ENCODE measurements around the gene ARSB. TPM values are rescaled to one million over a fixed set of nuclear protein-coding genes. Genes with fewer than 3 reads are reported as not detected.

The ARSB gene
- total and polyA plus RNA-seq, 2 experiments from 2014 or later: 30.1 to 43.7 TPM

- H3F3A ChIP-seq (ENCODE audit: insufficient read depth): peaks cover 17% of the 10 kb centered on the region
- H3K4me3 ChIP-seq: no peak overlapping the region
- H3K27me3 ChIP-seq (replicated peaks; ENCODE audit: insufficient read depth): no peaks in the 10 kb centered on the region
- TF ChIP-seq EZH2phosphoT487 (IDR thresholded peaks at IDR 0.05; ENCODE audit: insufficient read depth, low read depth): no peak
- no peak for TF ChIP-seq EZH2 (IDR thresholded peaks at IDR 0.05; ENCODE audit: insufficient read depth, poor library complexity, severe bottlenecking)
- H3K36me3 ChIP-seq (ENCODE audit: low read depth): no peaks in the 10 kb centered on the region
- no peaks in the 10 kb centered on the region for H3K9me2 ChIP-seq (ENCODE audit: insufficient read depth)
- no peak overlapping the region for H3K9ac ChIP-seq
- peaks cover 5% of the 10 kb centered on the region; the same call in 1 of the 2 replicates for H3K4me1 ChIP-seq (ENCODE audit: insufficient read depth)
- H3K9me3 ChIP-seq (ENCODE audit: low read depth): no peaks in the 10 kb centered on the region
- H4K20me1 ChIP-seq (ENCODE audit: insufficient read depth): no peaks in the 10 kb centered on the region
- 0 out of 2 replicates have a peak overlapping the region, but pooled peaks have one; percentile 12 for H3K27ac ChIP-seq
- H3K79me2 ChIP-seq (ENCODE audit: insufficient read depth): no peaks in the 10 kb centered on the region
- in situ Hi-C loops (cut with MboI): loop anchor here (10.0 kb wide), 1 partner anchor 453 kb away; no protein-coding TSS in a partner anchor
- no peak for DNase-seq
- H3K4me2 ChIP-seq (ENCODE audit: unreplicated experiment): peak overlapping the region; percentile 9
- H2AFZ ChIP-seq: no peak overlapping the region
Measured at GRCh38 chr5:79011869-79012268, 26.8 kb upstream of the ARSB start.

GRCh38 chr5:79011219-79011836, 26.2 kb upstream of the ARSB start:
- peak; percentile 73 for DNase-seq
- H2AFZ ChIP-seq: no peak overlapping the region
- in situ Hi-C loops (cut with MboI): loop anchor here (10.0 kb wide), 1 partner anchor 453 kb away; no protein-coding TSS in a partner anchor
- TF ChIP-seq EZH2 (IDR thresholded peaks at IDR 0.05; ENCODE audit: insufficient read depth, poor library complexity, severe bottlenecking) (no peak), EZH2phosphoT487 (IDR thresholded peaks at IDR 0.05; ENCODE audit: insufficient read depth, low read depth) (peak; percentile 91)
- no peak overlapping the region for H3K9ac ChIP-seq
- H3K4me3 ChIP-seq: no peak overlapping the region
- H3F3A ChIP-seq (ENCODE audit: insufficient read depth): peaks cover 17% of the 10 kb centered on the region
- WGBS, 2 experiments (ENCODE audit: low coverage in 1 of 2, low lambda C conversion rate in 2 of 2, missing lambda C conversion rate in 2 of 2): 88 to 92% methylated on average over 1 of the region's 1 CpG
- peaks cover 5% of the 10 kb centered on the region; the same call in 1 of the 2 replicates for H3K4me1 ChIP-seq (ENCODE audit: insufficient read depth)
- no peaks in the 10 kb centered on the region for H3K9me3 ChIP-seq (ENCODE audit: low read depth)
- no peaks in the 10 kb centered on the region for H3K27me3 ChIP-seq (replicated peaks; ENCODE audit: insufficient read depth)
- no peaks in the 10 kb centered on the region for H3K9me2 ChIP-seq (ENCODE audit: insufficient read depth)
- no peaks in the 10 kb centered on the region for H3K79me2 ChIP-seq (ENCODE audit: insufficient read depth)
- H3K27ac ChIP-seq: 0 out of 2 replicates have a peak overlapping the region, but pooled peaks have one; percentile 12
- H4K20me1 ChIP-seq (ENCODE audit: insufficient read depth): no peaks in the 10 kb centered on the region
- H3K4me2 ChIP-seq (ENCODE audit: unreplicated experiment): peak overlapping the region; percentile 9
- no peaks in the 10 kb centered on the region for H3K36me3 ChIP-seq (ENCODE audit: low read depth)

- peaks cover 5% of the 10 kb centered on the region; the same call in 1 of the 2 replicates for H3K4me1 ChIP-seq (ENCODE audit: insufficient read depth)
- no peaks in the 10 kb centered on the region for H3K9me3 ChIP-seq (ENCODE audit: low read depth)
- no peak overlapping the region for H2AFZ ChIP-seq
- 93 to 96% methylated on average over 3 of the region's 3 CpGs for WGBS, 2 experiments (ENCODE audit: low coverage in 1 of 2, low lambda C conversion rate in 2 of 2, missing lambda C conversion rate in 2 of 2)
- H3K27ac ChIP-seq: no peak overlapping the region
- no peak for TF ChIP-seq EZH2phosphoT487 (IDR thresholded peaks at IDR 0.05; ENCODE audit: insufficient read depth, low read depth)
- no peak overlapping the region for H3K4me3 ChIP-seq
- no peak for DNase-seq
- H3K27me3 ChIP-seq (replicated peaks; ENCODE audit: insufficient read depth): no peaks in the 10 kb centered on the region
- no peaks in the 10 kb centered on the region for H3K9me2 ChIP-seq (ENCODE audit: insufficient read depth)
- no peaks in the 10 kb centered on the region for H4K20me1 ChIP-seq (ENCODE audit: insufficient read depth)
- no peak overlapping the region for H3K9ac ChIP-seq
- H3F3A ChIP-seq (ENCODE audit: insufficient read depth): peaks cover 17% of the 10 kb centered on the region
- H3K4me2 ChIP-seq (ENCODE audit: unreplicated experiment): no peak overlapping the region
- H3K79me2 ChIP-seq (ENCODE audit: insufficient read depth): no peaks in the 10 kb centered on the region
- no peaks in the 10 kb centered on the region for H3K36me3 ChIP-seq (ENCODE audit: low read depth)
- in situ Hi-C loops (cut with MboI): no loop called here
Measured at GRCh38 chr5:79008362-79008761, 23.3 kb upstream of the ARSB start.

- H3K9ac ChIP-seq: no peak overlapping the region
- no peaks in the 10 kb centered on the region for H3K79me2 ChIP-seq (ENCODE audit: insufficient read depth)
- DNase-seq: no peak
- H3F3A ChIP-seq (ENCODE audit: insufficient read depth): peaks cover 17% of the 10 kb centered on the region
- H3K4me2 ChIP-seq (ENCODE audit: unreplicated experiment): no peak overlapping the region
- H4K20me1 ChIP-seq (ENCODE audit: insufficient read depth): no peaks in the 10 kb centered on the region
- H3K36me3 ChIP-seq (ENCODE audit: low read depth): no peaks in the 10 kb centered on the region
- TF ChIP-seq EZH2phosphoT487 (IDR thresholded peaks at IDR 0.05; ENCODE audit: insufficient read depth, low read depth): no peak
- no peak for TF ChIP-seq EZH2 (IDR thresholded peaks at IDR 0.05; ENCODE audit: insufficient read depth, poor library complexity, severe bottlenecking)
- no peak overlapping the region for H2AFZ ChIP-seq
- H3K9me3 ChIP-seq (ENCODE audit: low read depth): no peaks in the 10 kb centered on the region
- no peaks in the 10 kb centered on the region for H3K27me3 ChIP-seq (replicated peaks; ENCODE audit: insufficient read depth)
- no peaks in the 10 kb centered on the region for H3K9me2 ChIP-seq (ENCODE audit: insufficient read depth)
- H3K4me1 ChIP-seq (ENCODE audit: insufficient read depth): peaks cover 5% of the 10 kb centered on the region; the same call in 1 of the 2 replicates
- no peak overlapping the region for H3K4me3 ChIP-seq
- WGBS, 2 experiments (ENCODE audit: low coverage in 1 of 2, low lambda C conversion rate in 2 of 2, missing lambda C conversion rate in 2 of 2): 80% methylated on average over 3 of the region's 3 CpGs
- H3K27ac ChIP-seq: no peak overlapping the region
- in situ Hi-C loops (cut with MboI): no loop called here
Measured at GRCh38 chr5:79007872-79008271, 22.8 kb upstream of the ARSB start.
